Esophagus muscularis mucosa (tissue), 3 donors: ENCODE results near the gene ADCYAP1R1.

Experiments
- CTCF ChIP-seq, 3 experiments: fragments of 200-600 bp in 2 of 3; fragments of 450-650 bp in 1 of 3; sonication (generic) in 2 of 3; IDR thresholded peaks; one replicate each; pipeline ENCODE4 v1.5.1; 2017 to 2019; ENCODE audit warnings: antibody characterized with exemption in 3 of 3, mild to moderate bottlenecking in 2 of 3, moderate library complexity in 1 of 3
- POLR2A ChIP-seq: fragments of 450-650 bp; IDR thresholded peaks from one replicate; pipeline ENCODE4 v1.6.1; 2017; ENCODE audit warnings: antibody characterized with exemption, moderate library complexity, mild to moderate bottlenecking, low read depth
- POLR2AphosphoS5 ChIP-seq, 2 donors: sonication (generic); formaldehyde crosslinking; IDR thresholded peaks; one replicate each; pipeline ENCODE4 v1.6.1; 2017; ENCODE audit warnings: antibody characterized with exemption in 2 of 2

GRCh38 chr7:31080763-31081162, 28.7 kb downstream of the ADCYAP1R1 start:
- TF ChIP-seq CTCF (IDR thresholded peaks at IDR 0.05) = no peak
- no peak for TF ChIP-seq POLR2AphosphoS5 (IDR thresholded peaks at IDR 0.05)
- no peak for TF ChIP-seq POLR2A
